Myocyte (in vitro differentiated cells): Measurements from ENCODE around the gene ARID3B. TPM values are rescaled to one million over a fixed set of nuclear protein-coding genes. Genes with fewer than 3 reads are reported as not detected.

ENCODE experiments used
- DNase-seq: peaks from one replicate; pipeline ENCODE4 v3.0.0-alpha.2; 2012; ENCODE audit warnings: low read depth
- total RNA-seq: library from RNA; depleted of rRNA; stranded (reverse); fragments of >200 nt; gene quantifications from 2 replicates; pipeline ENCODE4 v1.2.3, GENCODE V29; 2014

Gene ARID3B
- total RNA-seq, 1 donor from 2014 or later = 0.88 TPM

GRCh38 chr15:74603026-74603788 is 62.2 kb downstream of the ARID3B start:
- DNase-seq = no peak

- no peak for DNase-seq
Observed at GRCh38 chr15:74603789-74604705, 63.0 kb downstream of the ARID3B start.

- DNase-seq = no peak
Observed at GRCh38 chr15:74604983-74605794, 64.2 kb downstream of the ARID3B start.

- DNase-seq = no peak
Observed at GRCh38 chr15:74605795-74606150, 64.8 kb downstream of the ARID3B start.

- DNase-seq = no peak
Observed at GRCh38 chr15:74608786-74609185, 67.8 kb downstream of the ARID3B start.

GRCh38 chr15:74609938-74610301 is 68.9 kb downstream of the ARID3B start:
- DNase-seq = no peak

GRCh38 chr15:74610302-74610951 is 69.4 kb downstream of the ARID3B start:
- DNase-seq = no peak

- no peak for DNase-seq
Observed at GRCh38 chr15:74611341-74611740, 70.3 kb downstream of the ARID3B start.

- DNase-seq = no peak
Observed at GRCh38 chr15:74611834-74612233, 70.8 kb downstream of the ARID3B start.

- DNase-seq = no peak
Observed at GRCh38 chr15:74612677-74613076, 71.7 kb downstream of the ARID3B start.

GRCh38 chr15:74613089-74613952 is 72.3 kb downstream of the ARID3B start:
- DNase-seq = no peak

- no peak for DNase-seq
Observed at GRCh38 chr15:74613953-74614743, 73.1 kb downstream of the ARID3B start.

- DNase-seq = peak; percentile 83
Observed at GRCh38 chr15:74614744-74615507, 73.9 kb downstream of the ARID3B start.

GRCh38 chr15:74615508-74616365 is 74.7 kb downstream of the ARID3B start, which contains the start of gene CLK3:
TSS of gene CLK3 (plus strand) at chr15:74615836. CDS start at chr15:74619197, 3,361 bp downstream.
- DNase-seq = peak; percentile 95

GRCh38 chr15:74616366-74616939 is 75.4 kb downstream of the ARID3B start:
- DNase-seq = peak; percentile 78

- DNase-seq = no peak
Observed at GRCh38 chr15:74616996-74617395, 76.0 kb downstream of the ARID3B start.
